ENCODE results near the gene CD177. TPM values are rescaled to one million over a fixed set of nuclear protein-coding genes. Genes with fewer than 3 reads are reported as not detected.

CD177 gene
- total and polyA plus RNA-seq, 4 donors: 0.38 to 33.4 (median 4.4) TPM

GRCh38 chr19:43380008-43380407, 26.5 kb downstream of the CD177 start:
- 29% methylated on average over 14 of the region's 14 CpGs for WGBS
- TF ChIP-seq FOXA2 (IDR thresholded peaks at IDR 0.05): no peak
- no peak for TF ChIP-seq HNF4A (conservative IDR thresholded peaks at IDR 0.05)
- TF ChIP-seq, protein P1, sequence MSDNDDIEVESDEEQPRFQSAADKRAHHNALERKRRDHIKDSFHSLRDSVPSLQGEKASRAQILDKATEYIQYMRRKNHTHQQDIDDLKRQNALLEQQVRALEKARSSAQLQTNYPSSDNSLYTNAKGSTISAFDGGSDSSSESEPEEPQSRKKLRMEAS (IDR thresholded peaks at IDR 0.05): no peak
- TF ChIP-seq, protein P2, sequence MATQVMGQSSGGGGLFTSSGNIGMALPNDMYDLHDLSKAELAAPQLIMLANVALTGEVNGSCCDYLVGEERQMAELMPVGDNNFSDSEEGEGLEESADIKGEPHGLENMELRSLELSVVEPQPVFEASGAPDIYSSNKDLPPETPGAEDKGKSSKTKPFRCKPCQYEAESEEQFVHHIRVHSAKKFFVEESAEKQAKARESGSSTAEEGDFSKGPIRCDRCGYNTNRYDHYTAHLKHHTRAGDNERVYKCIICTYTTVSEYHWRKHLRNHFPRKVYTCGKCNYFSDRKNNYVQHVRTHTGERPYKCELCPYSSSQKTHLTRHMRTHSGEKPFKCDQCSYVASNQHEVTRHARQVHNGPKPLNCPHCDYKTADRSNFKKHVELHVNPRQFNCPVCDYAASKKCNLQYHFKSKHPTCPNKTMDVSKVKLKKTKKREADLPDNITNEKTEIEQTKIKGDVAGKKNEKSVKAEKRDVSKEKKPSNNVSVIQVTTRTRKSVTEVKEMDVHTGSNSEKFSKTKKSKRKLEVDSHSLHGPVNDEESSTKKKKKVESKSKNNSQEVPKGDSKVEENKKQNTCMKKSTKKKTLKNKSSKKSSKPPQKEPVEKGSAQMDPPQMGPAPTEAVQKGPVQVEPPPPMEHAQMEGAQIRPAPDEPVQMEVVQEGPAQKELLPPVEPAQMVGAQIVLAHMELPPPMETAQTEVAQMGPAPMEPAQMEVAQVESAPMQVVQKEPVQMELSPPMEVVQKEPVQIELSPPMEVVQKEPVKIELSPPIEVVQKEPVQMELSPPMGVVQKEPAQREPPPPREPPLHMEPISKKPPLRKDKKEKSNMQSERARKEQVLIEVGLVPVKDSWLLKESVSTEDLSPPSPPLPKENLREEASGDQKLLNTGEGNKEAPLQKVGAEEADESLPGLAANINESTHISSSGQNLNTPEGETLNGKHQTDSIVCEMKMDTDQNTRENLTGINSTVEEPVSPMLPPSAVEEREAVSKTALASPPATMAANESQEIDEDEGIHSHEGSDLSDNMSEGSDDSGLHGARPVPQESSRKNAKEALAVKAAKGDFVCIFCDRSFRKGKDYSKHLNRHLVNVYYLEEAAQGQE (IDR thresholded peaks at IDR 0.05): no peak
- TF ChIP-seq TAF1 (conservative IDR thresholded peaks at IDR 0.05): no peak
- no peak for TF ChIP-seq RAD21 (IDR thresholded peaks at IDR 0.05)
- TF ChIP-seq RXRA (IDR thresholded peaks at IDR 0.05): no peak
- TF ChIP-seq, protein P3, sequence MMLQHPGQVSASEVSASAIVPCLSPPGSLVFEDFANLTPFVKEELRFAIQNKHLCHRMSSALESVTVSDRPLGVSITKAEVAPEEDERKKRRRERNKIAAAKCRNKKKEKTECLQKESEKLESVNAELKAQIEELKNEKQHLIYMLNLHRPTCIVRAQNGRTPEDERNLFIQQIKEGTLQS (IDR thresholded peaks at IDR 0.05): no peak
- TF ChIP-seq SP1 (IDR thresholded peaks at IDR 0.05): no peak
- no peak for TF ChIP-seq CTCF (IDR thresholded peaks at IDR 0.05; ENCODE audit: low read depth, low read length, missing input control)
- TF ChIP-seq FOXA1 (IDR thresholded peaks at IDR 0.05): no peak
- TF ChIP-seq HNF4G (IDR thresholded peaks at IDR 0.05): no peak
- TF ChIP-seq ZBTB33 (IDR thresholded peaks at IDR 0.05): no peak
- no peak for TF ChIP-seq EGR1 (IDR thresholded peaks at IDR 0.05; ENCODE audit: low read depth in 2 of 2)
- TF ChIP-seq YY1 (IDR thresholded peaks at IDR 0.05): no peak
- no peak for TF ChIP-seq NR2F2 (IDR thresholded peaks at IDR 0.05)
- TF ChIP-seq JUND (IDR thresholded peaks at IDR 0.05): no peak
- no peaks in the 10 kb centered on the region for H3K9me3 ChIP-seq (ENCODE audit: control insufficient read depth in 4 of 4, low read length in 3 of 4)
- H3K36me3 ChIP-seq (ENCODE audit: control insufficient read depth in 4 of 4, insufficient read depth in 3 of 4, low read depth in 1 of 4, low read length in 3 of 4): no peaks in the 10 kb centered on the region
- H3K4me1 ChIP-seq (ENCODE audit: control insufficient read depth in 4 of 4, insufficient read depth in 4 of 4, low read length in 3 of 4): no peaks in the 10 kb centered on the region
- no peaks in the 10 kb centered on the region for H3K27me3 ChIP-seq (ENCODE audit: control insufficient read depth in 4 of 4, insufficient read depth in 4 of 4, low read length in 3 of 4)
- DNase-seq (ENCODE audit: low spot score): no peak
- no peak overlapping the region for H3K27ac ChIP-seq (ENCODE audit: low read depth in 1 of 2, low read length in 2 of 2)
- H3K9ac ChIP-seq (ENCODE audit: low read depth in 1 of 2, low read length in 2 of 2): no peak overlapping the region
- H3K4me3 ChIP-seq (ENCODE audit: low read depth in 1 of 3, low read length in 3 of 3): no peak overlapping the region

All from liver (tissue), 9 donors.